GM21737 (cell line): ENCODE data around the gene SLC38A6.

Experiments
- ATAC-seq: cut with Tn5 transposase; IDR thresholded peaks from one replicate; pipeline ENCODE4 v1.9.1; 2021; ENCODE audit warnings: mild to moderate bottlenecking, moderate library complexity; ENCODE audit not compliant: unreplicated experiment

The SLC38A6 gene

GRCh38 chr14:60980811-60981632 lies at the start of gene SLC38A6, which contains the start of gene TRMT5:
TSS of gene SLC38A6 (plus strand) at chr14:60981245. CDS start at chr14:60981278, 33 bp downstream.
TSS of gene TRMT5 (minus strand) at chr14:60981079. CDS start at chr14:60980973, 106 bp downstream.
- peak; percentile 87 for ATAC-seq

GRCh38 chr14:60933920-60934655 lies 47.0 kb upstream of the SLC38A6 start:
- no peak for ATAC-seq

- no peak for ATAC-seq
These were observed 45.7 kb upstream of the SLC38A6 start for GRCh38 chr14:60935319-60935718.

DNA sequence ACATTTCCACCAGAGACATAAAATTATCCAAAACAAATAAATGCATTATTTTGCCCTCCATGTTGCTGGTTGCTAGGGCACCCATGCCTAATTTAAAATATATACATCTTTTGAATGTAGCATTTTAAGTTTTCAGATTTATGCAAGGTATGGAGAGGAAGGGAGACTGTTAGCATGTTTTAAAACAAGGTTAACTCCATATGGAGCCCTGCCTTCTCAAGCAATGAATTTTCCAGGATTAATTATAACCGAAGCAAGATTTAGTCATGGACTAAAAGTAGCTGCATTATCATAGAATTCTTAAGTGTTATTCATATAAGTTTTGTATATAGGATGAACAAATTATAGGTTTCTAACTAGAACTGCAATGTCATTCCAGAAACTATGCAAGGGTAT lies 37.4 kb upstream of the SLC38A6 start:
- ATAC-seq = no peak

DNA sequence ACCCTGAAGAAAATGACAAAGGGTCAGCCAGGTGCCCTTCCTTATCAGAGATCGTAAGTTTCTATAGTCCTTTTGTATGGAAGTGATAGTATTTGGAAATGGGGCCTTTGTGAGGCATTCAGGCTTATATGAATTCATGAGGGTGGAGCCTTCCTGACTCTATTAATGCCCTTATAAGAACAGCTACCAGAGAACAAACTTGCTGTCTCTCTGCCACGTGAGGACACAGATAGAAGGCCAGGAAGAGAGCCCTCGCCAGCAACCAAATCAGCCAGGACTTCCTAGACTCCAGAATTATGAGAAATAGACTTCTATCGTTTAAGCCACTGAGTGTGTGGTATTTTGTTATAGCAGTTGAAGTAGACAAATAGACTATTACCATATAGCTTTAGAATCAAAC lies 36.8 kb upstream of the SLC38A6 start:
- no peak for ATAC-seq

GRCh38 chr14:60945984-60946383 lies 35.1 kb upstream of the SLC38A6 start:
- ATAC-seq = no peak

- ATAC-seq = no peak
These were observed 34.3 kb upstream of the SLC38A6 start for GRCh38 chr14:60946773-60947172.

GRCh38 chr14:60951776-60952435 lies 29.1 kb upstream of the SLC38A6 start:
- no peak for ATAC-seq

DNA sequence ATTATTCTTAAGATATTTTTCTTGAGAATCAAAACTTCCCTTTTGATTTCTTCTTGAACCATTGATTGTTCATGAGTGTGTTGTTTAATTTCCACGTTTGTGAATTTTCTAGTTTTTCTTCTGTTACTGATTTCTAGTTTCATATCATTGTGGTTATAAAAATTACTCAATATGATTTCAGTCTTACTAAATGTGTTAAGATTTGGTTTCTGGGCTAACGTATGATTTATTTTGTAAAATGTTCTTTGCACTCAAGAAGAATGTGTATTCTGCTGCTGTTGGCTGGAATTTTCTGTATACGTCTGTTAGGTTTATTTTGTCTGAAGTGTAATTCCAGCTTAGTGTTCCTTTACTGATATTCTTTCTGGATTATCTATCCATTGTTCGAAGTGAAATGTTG lies 24.8 kb upstream of the SLC38A6 start:
- ATAC-seq = no peak

DNA sequence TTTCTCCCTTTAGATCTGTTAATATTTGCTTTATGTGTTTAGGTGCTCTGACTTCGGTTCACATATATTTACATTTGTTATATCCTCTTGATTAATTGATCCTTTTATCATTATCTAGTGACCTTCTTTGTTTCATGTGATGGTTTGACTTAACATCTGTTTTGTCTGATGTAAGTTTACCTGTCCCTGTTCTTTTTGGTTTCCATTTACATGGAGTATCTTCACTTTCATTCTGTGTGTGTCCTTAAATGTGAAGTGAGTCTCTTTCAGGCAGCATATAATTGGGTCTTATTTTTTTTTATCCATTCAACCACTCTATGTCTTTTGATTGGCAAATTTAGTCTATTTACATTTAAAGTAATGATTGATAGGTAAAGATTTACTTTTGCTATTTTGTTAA lies 24.4 kb upstream of the SLC38A6 start:
- no peak for ATAC-seq

GRCh38 chr14:60958146-60958545 lies 22.9 kb upstream of the SLC38A6 start:
- no peak for ATAC-seq

DNA sequence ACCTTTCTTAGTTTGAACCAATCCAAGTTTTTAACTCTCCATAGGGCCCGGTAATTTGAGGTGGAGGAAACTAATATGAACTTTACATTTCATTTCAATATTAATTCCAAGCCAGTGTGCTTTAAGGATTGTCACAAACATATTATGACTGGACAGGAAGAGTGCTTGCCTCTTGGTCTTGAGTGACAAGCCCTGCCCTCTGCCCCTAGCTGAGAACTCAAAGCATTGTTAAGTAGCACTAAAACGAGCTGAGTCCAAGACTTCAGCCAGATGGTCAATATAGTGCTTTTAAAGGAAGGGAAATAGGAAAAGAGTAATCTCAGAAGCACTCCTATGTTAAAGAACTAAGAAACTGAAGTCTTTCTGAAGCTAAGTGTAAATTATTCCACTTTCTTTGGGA lies 17.3 kb upstream of the SLC38A6 start:
- no peak for ATAC-seq

DNA sequence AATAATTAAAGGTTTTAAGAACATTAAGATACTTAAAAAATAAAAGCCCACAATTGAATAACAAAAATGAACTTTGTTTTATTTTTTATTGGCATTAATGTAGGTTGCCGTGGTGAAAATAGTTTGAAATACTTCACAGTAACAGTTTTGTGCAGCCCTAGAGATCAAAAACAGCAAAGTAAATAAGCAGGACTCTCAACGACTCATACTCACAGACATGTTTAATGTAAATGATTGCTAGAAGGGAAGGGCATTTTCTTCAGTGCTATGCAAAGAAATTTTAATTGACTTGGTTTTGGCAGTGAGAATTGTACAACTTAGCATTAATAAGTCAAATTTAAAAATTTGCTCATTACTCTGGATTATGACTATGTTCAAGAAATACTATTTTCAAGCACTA lies 16.1 kb upstream of the SLC38A6 start:
- ATAC-seq = no peak

DNA sequence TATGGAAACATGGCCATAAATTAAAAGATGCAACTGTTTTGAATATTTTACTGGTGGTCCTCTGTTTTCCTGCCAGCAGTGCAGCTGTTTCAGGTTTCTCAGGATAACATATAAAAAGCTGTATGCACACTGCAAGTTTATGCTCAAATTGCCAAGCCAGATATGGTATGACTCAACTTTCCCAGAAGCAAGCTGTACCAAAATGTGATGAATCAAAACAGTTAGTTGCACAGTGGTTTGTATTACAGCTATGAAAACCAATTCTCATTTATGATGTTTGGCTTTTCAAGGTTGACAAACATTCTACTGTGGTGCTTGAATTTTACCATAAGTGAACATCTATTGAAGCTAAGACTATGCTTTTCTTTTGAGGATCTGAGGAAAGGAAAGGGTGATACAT lies 15.6 kb upstream of the SLC38A6 start:
- no peak for ATAC-seq

DNA sequence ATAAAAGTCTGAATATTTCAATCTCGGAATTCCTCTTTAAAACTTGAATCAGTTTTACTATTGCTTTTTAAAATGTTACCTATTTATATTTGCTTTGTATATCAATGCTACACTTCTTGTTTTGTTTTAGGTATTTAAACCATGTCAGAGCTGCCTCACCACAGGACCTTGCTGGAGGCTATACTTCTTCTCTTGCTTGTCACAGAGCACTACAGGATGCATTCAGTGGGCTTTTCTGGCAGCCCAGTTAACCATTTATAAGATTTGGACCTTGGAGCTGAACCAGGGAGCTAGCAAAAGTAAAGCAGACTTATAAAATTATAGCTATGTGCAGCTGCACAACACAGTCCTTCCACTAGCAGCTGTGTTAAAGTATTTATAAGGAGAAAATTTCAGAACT lies 12.9 kb upstream of the SLC38A6 start:
- ATAC-seq = no peak

DNA sequence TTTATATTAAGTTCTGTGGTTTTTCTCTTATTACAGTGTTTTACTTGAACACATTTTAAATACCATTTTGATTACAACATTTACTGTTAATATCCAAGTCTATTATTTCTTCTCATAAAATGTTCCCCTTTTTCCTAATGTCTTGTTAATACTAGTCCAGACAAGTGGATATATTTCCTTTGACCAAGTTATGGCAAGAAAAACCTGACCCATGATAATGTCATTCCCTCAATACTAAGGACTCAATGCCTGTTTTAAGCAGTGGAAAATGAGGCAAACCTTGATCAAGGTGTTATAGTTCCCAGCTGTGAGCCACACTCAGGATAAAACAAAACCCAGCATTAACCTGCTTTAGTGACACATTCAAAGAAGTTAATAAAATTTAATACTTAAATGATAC lies 12.4 kb upstream of the SLC38A6 start:
- no peak for ATAC-seq

GRCh38 chr14:60970146-60970545 lies 10.9 kb upstream of the SLC38A6 start:
- ATAC-seq = no peak

- ATAC-seq = no peak
These were observed 9.8 kb upstream of the SLC38A6 start for GRCh38 chr14:60971271-60971670.

- ATAC-seq = no peak
These were observed 8.8 kb upstream of the SLC38A6 start for GRCh38 chr14:60972295-60972694.

DNA sequence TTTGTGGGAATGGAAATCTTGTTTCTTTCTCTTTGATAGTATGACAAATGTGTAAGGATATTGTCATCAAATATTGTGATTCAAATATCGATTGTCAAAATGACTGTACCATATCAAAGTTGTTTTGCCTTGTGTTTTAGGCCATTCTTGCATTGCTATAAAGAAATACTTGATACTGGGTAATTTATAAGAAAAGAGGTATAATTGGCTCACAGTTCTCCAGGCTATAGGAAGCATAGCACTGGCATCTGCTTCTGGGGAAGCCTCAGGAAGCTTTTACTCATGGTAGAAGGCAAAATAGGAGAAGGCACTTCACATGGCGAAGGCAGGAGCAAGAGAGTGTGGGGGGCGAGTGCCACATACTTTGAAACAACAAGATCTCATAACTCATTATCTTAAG lies 8.0 kb upstream of the SLC38A6 start:
- ATAC-seq = no peak

DNA sequence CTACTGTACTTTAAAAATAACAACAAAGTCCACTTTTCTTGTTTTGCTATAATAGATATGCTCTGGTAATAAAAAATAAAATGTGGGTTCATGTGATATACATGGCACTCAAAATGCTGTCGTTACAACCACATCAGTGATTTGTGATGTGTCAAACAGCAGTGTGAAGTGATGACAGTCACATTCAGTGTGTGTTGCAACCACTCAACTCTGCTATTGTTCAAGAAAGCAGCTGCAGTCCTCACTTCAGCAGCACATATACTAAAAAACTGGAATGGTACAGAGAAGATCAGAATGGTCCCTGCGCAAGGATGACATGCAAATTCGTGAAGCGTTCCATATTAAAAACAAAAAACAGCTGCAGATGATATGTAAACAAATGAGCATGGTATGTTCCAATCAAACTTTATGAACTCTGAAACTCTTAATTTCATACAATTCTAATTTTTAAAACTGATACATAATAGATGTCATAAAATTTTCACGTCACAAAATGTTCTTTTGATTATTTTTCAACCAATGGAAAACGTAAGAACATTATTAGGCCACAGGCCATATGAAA lies 6.9 kb upstream of the SLC38A6 start:
- no peak for ATAC-seq
